ENCODE data around the gene TMEM245. TPM values are rescaled to one million over a fixed set of nuclear protein-coding genes. Genes with fewer than 3 reads are reported as not detected.

The TMEM245 gene
- total RNA-seq, 1 experiment from 2014 or later = 20.5 TPM

DNA sequence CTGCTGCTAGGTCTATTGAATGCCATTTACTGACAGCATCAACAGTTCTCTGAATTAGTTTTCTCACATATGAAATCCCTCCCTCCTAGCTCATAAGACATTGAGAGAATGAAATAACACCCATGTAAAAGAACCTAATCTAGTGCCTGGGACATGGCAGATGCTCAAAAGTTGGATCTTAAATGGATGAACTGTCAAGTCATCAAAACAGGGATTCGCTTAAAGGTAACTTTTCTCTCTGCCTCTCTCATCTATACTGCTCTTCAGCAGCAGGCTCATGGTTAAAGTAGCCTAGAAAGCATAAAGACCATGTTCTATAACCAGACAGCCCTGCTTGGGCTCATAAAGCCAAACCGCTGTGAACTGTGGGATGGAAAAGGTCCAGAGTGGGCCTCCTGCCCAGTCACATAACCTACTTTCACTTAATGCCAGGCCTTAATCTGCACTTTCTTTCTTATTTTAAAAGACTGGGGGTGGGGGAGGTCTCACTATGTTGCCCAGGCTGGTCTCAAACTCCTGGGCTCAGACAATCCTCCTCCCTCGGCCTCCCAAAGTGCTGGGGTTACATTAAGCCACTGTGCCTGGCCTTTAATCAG, 3.7 kb downstream of the TMEM245 start:
- Histone ChIP-seq H3K4me3 (no peak overlapping the region), H3K27me3 (no peaks in the 10 kb centered on the region), H3K9me3 (no peaks in the 10 kb centered on the region), H3K36me3 (no peaks in the 10 kb centered on the region)
- peak; percentile 49 for DNase-seq

DNA sequence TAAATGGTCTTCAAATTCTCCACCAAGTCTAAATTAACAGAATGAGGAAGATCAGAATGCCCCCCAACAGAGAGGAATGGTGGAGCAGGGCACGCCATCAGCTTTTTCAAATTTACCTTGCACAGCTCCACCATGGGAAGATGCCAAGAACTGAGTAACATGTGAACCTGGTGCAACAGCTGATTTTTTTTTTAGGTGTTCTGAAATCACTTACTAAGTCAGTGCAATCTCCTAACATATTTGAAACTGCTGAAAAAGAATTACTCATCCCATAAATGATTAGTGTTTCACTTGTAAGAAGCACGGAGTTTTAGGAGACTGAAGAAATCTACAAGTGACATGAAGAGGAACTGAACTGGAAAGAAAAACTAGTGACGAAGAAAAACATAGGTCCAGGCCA, 5.1 kb downstream of the TMEM245 start:
- no peak overlapping the region for H3K4me3 ChIP-seq
- no peaks in the 10 kb centered on the region for H3K27me3 ChIP-seq
- no peaks in the 10 kb centered on the region for H3K9me3 ChIP-seq
- no peaks in the 10 kb centered on the region for H3K36me3 ChIP-seq
- DNase-seq = no peak

DNA sequence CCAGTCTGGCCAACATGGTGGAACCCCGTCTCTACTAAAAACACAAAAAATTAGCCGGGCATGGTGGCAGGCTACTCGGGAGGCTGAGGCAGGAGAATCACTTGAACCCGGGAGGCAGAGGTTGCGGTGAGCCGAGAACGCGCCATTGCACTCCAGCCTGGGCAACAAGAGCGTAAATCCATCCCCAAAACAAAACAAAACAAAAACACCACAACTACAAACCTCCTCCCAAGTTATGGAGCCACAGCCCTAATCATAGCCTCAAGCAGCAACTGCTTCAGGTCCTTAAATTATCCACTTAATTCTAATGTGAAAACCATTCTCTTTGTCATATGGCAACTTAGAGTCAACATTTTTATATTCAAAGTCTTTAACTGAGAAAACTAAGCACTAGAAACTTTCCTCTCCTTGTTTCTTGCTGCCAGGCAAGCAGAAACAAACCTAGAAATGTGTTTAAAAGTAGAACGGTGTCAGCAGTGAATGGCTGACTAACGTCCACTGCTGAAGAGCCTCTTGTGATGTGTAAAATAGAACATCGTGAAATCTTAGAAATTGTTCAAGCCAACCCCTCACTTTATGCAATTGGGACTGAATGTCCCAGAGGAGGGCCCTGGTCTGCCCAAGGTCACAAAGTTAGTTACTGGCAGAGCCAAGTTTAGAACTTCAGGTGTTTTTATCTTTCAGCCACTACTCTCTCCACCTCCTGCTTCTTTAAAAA, 5.7 kb downstream of the TMEM245 start:
- H3K9me3 ChIP-seq = no peaks in the 10 kb centered on the region
- DNase-seq = no peak
- no peak overlapping the region for H3K4me3 ChIP-seq
- H3K27me3 ChIP-seq = no peaks in the 10 kb centered on the region
- no peaks in the 10 kb centered on the region for H3K36me3 ChIP-seq

DNA sequence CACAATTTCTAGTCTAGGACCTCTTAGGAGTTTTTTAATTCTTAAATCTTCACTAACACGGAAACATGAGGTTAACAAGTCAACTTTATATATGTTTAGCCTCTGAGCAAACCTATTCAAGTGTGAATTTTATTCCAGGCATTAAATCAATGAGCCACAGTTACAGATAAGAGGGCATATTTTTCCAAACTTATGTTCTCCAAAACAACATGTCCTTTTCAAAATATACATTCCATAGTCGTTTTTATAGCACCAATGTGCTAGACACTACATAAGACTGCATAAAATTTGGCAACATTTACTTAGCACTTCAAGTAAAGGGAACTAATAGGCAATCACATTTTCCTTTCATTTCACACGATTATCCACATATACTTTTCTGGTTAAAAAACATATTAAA, 6.5 kb downstream of the TMEM245 start:
- DNase-seq = no peak
- H3K36me3 ChIP-seq = no peaks in the 10 kb centered on the region
- H3K4me3 ChIP-seq = no peak overlapping the region
- no peaks in the 10 kb centered on the region for H3K27me3 ChIP-seq
- H3K9me3 ChIP-seq = no peaks in the 10 kb centered on the region

DNA sequence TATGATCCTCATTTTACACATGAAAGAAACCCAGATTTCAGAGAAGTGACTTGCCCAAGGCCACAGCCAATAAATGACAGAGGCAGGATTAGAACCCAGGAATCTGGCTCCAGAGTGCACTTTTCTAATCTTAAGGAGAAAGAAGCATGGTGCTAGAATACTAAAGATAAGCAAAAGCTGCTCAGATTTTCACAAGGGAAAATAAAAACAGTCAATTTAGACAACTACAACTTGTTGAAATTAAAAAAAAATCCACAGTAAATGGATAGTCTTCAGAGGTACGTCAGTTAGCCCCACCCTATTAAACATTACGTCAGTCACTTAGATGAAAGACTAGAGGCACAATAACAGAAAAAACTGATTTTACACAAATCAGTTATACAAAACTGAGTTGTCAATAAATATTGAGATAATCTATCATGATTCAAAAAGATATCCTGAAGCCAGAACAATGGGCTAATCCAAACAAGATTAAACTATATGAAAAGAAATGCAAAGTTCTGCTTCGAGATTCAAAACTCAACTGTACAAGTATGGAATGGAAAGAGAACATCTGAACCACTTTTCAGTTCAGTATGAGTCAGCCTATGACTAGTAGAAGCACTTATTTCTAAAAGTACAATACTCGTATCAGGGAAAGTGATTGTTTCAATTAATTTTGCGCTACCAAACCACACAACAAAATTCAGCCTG, 9.3 kb downstream of the TMEM245 start:
- Histone ChIP-seq H3K27me3 (no peaks in the 10 kb centered on the region), H3K4me3 (peak overlapping the region; percentile 1; the same call in 1 of the 2 replicates), H3K9me3 (no peaks in the 10 kb centered on the region), H3K36me3 (peaks cover under 1% of the 10 kb centered on the region)
- DNase-seq = no peak

DNA sequence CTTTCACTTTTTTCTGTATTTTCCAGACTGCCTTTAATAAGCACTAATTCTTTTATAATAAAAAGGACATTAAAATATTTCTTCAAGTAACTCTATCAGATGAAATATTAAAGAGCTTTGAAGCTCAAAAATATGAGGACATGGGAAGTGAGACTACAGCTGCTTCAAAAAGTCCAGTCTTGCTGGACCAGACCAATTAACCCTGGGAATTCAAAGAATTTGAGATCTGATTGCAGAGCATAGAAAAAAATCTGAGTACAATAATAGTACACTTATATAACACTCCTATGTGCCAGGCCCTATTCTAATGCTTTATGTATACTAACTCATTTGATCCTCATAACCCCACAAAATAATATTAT, 9.8 kb downstream of the TMEM245 start:
- Histone ChIP-seq H3K27me3 (no peaks in the 10 kb centered on the region), H3K36me3 (peaks cover 6% of the 10 kb centered on the region), H3K9me3 (no peaks in the 10 kb centered on the region), H3K4me3 (no peak overlapping the region)
- no peak for DNase-seq

DNA sequence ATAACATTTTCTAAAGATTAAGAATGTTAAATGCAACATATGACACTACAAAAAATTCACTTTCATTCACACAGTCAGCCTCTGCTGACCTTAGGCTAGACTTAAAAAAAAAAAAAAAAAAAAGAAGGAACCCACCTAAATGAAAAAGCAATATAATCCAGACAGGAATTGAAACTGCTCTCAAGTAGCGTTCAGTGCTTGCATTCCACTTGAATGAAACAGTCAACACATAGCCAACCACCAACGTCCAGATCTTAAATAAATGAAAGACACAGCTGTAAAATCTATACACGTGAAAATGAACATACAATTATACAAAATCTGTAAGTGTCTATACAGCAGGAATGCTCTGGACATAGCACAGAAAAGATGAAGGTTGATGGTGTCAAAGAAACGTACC, 11.4 kb downstream of the TMEM245 start:
- H3K27me3 ChIP-seq = no peaks in the 10 kb centered on the region
- no peak for DNase-seq
- peaks cover 10% of the 10 kb centered on the region for H3K36me3 ChIP-seq
- H3K9me3 ChIP-seq = no peaks in the 10 kb centered on the region
- H3K4me3 ChIP-seq = no peak overlapping the region

DNA sequence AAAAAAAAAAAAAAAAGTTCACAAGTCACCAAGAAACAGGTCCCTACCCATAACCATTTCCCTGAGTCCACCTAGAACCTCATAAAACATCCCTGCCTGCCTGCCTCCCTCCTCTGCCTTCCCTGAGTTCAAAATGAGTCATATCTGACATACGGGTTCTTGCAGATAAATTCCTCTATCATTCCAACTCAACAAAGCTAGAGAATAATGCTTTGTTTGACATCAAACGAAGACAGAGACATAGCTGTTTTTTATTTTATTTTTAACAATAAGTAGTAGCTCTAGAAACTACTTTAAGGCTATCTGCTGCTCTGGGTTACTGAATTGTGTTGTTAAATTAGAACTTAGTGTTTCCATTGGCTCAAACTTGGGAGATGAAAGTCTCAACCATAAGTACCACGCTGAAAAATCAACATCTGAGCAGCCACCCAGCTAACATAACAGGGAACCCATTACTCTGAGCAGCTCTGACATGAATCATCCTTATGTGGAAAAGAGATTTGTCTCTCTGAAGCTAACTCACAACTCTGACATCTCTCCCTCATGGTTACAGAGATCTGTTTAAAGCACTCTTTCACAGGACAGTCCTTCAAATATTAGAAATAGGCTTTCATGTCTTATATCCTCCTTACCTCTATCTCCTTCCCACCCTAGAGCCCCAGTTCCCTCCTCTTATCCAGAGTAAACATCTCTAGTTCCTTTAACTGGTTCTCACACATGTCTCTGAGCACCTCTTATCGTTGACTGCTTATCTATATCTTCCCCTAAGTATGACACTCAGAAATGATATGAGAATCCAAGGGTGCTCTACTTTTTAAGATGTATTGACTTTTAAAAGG, 12.1 kb downstream of the TMEM245 start:
- Histone ChIP-seq H3K27me3 (no peaks in the 10 kb centered on the region), H3K9me3 (peaks cover 4% of the 10 kb centered on the region), H3K4me3 (no peak overlapping the region), H3K36me3 (peaks cover 13% of the 10 kb centered on the region)
- peak; percentile 26 for DNase-seq

DNA sequence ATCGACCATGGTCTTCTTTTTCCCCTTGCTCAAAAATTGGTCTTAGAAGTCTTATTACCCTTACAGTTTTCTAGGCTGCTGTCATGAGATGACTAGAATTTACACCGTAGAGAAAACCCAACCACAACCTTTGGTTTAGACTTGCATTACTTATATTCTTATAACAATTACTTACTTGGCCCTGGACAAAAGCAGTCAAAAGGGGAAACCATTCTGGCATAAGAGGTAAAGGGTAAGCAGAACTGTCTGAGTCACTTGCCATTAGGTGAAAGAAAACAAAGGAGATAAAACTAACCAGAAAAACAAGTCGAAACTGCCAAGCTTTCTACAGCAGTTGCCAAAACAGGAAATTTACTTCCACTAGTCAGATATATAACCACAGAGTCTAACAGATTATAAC, 17.9 kb downstream of the TMEM245 start:
- Histone ChIP-seq H3K9me3 (peaks cover 4% of the 10 kb centered on the region), H3K27me3 (no peaks in the 10 kb centered on the region), H3K4me3 (no peak overlapping the region), H3K36me3 (peaks cover 13% of the 10 kb centered on the region)
- peak; percentile 22 for DNase-seq

DNA sequence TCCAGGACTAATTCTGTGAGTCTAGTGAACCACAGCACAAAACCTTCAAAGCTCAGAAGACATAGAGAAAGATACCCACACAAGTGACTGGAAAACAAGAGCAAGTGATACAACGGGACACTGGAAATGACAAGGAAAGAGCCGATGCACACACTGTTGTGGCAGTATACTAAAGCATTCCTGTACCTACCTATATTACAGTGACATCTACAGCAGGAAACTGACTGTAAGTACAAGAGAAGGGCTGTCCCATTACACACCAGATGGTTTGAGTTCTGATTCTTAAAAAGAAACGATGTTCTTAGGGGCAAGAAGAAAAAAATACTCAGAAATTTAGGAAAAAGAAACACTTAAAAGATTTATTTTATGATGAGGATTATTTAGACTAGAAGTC, 18.5 kb downstream of the TMEM245 start:
- DNase-seq = no peak
- Histone ChIP-seq H3K36me3 (peaks cover 13% of the 10 kb centered on the region), H3K4me3 (no peak overlapping the region), H3K9me3 (peaks cover 4% of the 10 kb centered on the region), H3K27me3 (no peaks in the 10 kb centered on the region)

DNA sequence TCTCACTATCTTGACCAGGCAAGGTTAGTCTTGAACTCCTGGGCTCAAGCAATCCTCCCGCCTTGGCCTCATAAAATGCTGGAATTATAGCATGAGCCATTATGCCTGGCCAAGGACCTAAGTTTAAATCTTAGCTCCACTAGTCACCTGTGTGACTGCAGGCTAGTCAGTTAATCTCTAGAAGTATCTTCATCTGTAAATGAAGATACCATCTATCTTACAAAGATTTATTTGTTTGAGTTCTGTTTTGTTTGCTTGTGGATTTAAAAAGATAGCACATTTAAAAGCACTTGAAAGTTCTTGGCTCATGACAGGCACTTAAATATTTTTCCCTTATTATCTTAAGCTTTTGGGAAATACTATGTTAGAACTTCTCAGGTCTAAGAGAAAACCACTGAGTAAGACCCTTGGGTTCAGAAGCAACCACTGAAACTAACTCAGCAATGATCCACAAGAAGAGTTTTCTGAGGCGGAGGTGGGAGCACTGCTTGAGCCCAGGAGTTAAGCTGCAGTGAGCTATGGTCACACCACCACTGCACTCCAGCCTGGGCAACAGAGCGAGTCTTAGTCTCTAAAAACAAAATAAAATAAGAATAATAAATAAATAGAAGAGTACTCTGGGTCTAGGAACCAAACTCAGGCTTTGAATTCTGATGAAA, 19.1 kb downstream of the TMEM245 start:
- Histone ChIP-seq H3K9me3 (peaks cover 4% of the 10 kb centered on the region), H3K27me3 (no peaks in the 10 kb centered on the region), H3K36me3 (peaks cover 13% of the 10 kb centered on the region), H3K4me3 (no peak overlapping the region)
- no peak for DNase-seq

DNA sequence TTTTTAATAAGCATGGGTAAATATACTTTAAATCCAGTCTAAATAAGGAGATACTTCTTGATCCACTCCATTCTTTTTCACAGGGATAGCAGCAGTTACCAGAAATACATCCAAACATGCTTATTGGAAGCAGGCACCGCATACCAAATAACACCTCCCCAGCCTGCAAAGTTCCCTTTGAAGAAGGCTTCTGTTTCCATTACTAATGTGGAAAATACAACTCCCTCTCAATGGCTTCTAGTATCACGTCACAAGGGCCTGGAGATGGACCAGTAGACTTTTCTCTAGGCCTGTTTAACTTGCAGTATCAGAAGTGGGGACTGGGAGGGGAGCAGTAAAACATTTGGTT, 20.8 kb downstream of the TMEM245 start:
- Histone ChIP-seq H3K4me3 (no peak overlapping the region), H3K27me3 (no peaks in the 10 kb centered on the region), H3K9me3 (peaks cover 4% of the 10 kb centered on the region), H3K36me3 (peaks cover 9% of the 10 kb centered on the region)
- DNase-seq = no peak

DNA sequence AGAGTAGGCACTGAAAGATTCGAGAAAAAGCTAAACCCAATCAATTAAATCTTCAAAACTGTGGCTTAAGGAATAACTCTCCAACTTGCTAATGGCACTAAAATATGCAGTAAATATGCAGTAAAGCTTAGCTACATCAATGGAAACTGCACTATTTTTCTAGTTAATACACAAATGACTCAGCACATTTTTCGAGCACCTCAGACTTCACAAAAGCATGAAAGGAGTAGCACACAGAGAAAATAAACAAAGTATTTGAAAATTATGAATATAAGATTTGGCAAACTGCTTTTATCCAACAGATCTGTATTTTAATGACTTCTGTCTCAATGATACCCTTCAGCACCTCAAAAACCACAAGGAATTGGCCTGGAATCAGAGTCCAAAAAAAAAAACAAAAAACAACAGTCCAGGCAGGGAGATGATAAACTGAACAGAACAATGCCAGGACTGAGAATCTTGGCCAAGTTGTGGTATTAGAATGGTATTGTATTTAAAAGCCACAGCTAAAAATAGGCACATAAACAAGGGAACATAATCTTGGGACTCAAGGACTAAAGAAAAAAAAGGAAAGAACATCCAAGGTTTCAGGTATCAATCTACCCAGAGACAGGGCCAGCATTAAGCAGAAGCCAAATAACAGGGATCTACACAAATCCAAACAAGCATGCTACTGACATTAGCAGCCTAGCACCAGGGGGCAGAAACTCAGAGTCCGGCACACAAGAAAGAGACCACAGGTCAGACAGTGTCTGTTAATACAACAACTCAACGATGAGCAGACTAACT, 21.4 kb downstream of the TMEM245 start:
- no peaks in the 10 kb centered on the region for H3K27me3 ChIP-seq
- H3K4me3 ChIP-seq = no peak overlapping the region
- H3K36me3 ChIP-seq = peaks cover 12% of the 10 kb centered on the region
- peak; percentile 78 for DNase-seq
- H3K9me3 ChIP-seq = peaks cover 4% of the 10 kb centered on the region

DNA sequence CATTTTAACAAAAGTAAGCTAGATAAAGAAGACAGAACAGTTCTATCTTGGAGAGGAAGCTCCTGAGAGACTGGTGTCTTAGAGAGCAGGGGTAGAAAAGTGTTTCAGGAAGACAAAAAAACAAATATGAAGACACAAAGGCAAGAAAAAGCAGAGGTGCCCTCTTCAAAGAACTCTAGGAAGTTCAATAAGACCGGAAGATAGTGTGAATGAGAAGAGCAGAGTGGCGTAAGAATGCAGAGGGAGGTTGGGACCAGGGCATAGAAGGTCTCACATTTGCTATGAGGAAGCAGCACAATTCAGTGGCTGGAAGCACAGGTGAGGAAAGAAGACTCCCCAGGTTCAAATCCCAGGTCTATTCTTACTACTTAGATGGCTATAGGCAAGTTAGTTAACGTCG, 22.6 kb downstream of the TMEM245 start:
- peaks cover 8% of the 10 kb centered on the region for H3K36me3 ChIP-seq
- H3K9me3 ChIP-seq = no peaks in the 10 kb centered on the region
- no peaks in the 10 kb centered on the region for H3K27me3 ChIP-seq
- no peak overlapping the region for H3K4me3 ChIP-seq
- DNase-seq = no peak

DNA sequence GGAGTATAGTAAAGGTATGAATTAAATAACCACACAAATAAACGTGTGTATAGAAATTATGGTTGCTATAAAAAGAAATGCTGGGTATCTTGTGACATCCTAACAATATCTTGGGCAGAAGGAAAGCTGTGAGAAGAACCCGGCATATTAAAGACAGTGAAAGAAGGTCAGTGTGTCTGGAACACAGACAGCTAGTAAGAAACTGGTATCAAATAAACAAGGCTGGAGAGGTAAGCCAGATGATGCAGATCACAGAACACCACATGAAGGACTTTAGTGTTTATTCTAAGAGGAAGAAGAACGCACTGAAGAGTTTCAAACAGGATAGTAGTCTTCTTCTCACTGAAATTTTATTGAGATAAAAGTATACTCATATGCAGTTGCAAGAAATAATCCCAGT, 24.4 kb downstream of the TMEM245 start:
- H3K9me3 ChIP-seq = no peaks in the 10 kb centered on the region
- no peak overlapping the region for H3K4me3 ChIP-seq
- DNase-seq = no peak
- no peaks in the 10 kb centered on the region for H3K27me3 ChIP-seq
- peaks cover 12% of the 10 kb centered on the region for H3K36me3 ChIP-seq

DNA sequence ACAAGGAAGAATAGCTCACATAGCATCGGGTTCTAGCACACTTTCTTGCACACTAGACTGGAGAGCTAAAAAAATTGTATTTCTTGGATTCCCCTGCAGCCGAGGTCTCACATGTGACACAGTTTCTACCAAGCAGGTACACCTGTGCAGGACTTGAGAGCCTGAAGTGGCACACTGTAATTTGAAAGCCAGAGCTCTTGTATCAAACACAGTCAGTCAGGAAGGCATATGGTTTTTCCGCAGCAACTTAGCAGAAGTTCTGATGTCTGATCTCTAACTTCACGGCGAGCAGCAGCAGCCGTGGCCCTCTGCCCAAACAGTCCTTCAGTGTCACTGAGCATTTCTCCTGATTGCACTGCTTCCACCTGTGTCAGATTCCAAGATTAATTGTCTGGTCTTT, 25.5 kb downstream of the TMEM245 start:
- no peaks in the 10 kb centered on the region for H3K27me3 ChIP-seq
- H3K36me3 ChIP-seq = peaks cover 19% of the 10 kb centered on the region
- DNase-seq = no peak
- no peaks in the 10 kb centered on the region for H3K9me3 ChIP-seq
- H3K4me3 ChIP-seq = no peak overlapping the region

All from MG63 (cell line).